GM23338 (cell line): ENCODE data around the gene LRRC27. TPM values are rescaled to one million over a fixed set of nuclear protein-coding genes. Genes with fewer than 3 reads are reported as not detected.

Experiments used
- ATAC-seq: fragments of 200-7000 bp; cut with Tn5 transposase; 3 replicates; pipeline ENCODE4 v1.9.1; 2020
- DNase-seq: peaks from one replicate; pipeline ENCODE4 v3.0.0-alpha.2; 2015; ENCODE audit warnings: low spot score
- H2AFZ ChIP-seq: fragments of 200-600 bp; sonication (generic); 2 replicates; pipeline ENCODE4 v1.8.0; 2016; ENCODE audit warnings: antibody characterized with exemption, mild to moderate bottlenecking, moderate library complexity
- H3F3A ChIP-seq: fragments of 200-600 bp; sonication (generic); replicated peaks from 2 replicates; pipeline ENCODE4 v1.8.0; 2017; ENCODE audit warnings: antibody characterized with exemption, mixed run types, low read depth
- H3K27ac ChIP-seq: fragments of 200-600 bp; sonication (generic); 2 replicates; pipeline ENCODE4 v1.6.1; 2016; ENCODE audit warnings: low read depth
- H3K27me3 ChIP-seq: fragments of 200-600 bp; sonication (generic); 2 replicates; pipeline ENCODE4 v1.8.0; 2016; ENCODE audit warnings: mild to moderate bottlenecking, mixed run types, moderate library complexity; ENCODE audit not compliant: insufficient read depth
- H3K36me3 ChIP-seq: fragments of 200-600 bp; sonication (generic); 2 replicates; pipeline ENCODE4 v1.8.0; 2016; ENCODE audit warnings: mild to moderate bottlenecking; ENCODE audit not compliant: insufficient read depth
- H3K4me1 ChIP-seq: fragments of 200-600 bp; sonication (generic); 2 replicates; pipeline ENCODE4 v1.8.0; 2016; ENCODE audit warnings: mild to moderate bottlenecking, moderate library complexity; ENCODE audit not compliant: insufficient read depth
- H3K4me2 ChIP-seq: fragments of 200-600 bp; sonication (generic); 2 replicates; pipeline ENCODE4 v1.7.1; 2017; ENCODE audit warnings: mixed run types
- H3K4me3 ChIP-seq: fragments of 200-600 bp; sonication (generic); 2 replicates; pipeline ENCODE4 v1.6.1; 2016; ENCODE audit warnings: mixed run types
- H3K79me2 ChIP-seq: fragments of 200-600 bp; sonication (generic); replicated peaks from 2 replicates; pipeline ENCODE4 v1.8.0; 2017; ENCODE audit warnings: mild to moderate bottlenecking; ENCODE audit not compliant: insufficient read depth
- H3K9me2 ChIP-seq: fragments of 200-600 bp; sonication (generic); 2 replicates; pipeline ENCODE4 v1.8.0; 2017; ENCODE audit not compliant: insufficient read depth
- H4K20me1 ChIP-seq: fragments of 200-600 bp; sonication (generic); replicated peaks from 2 replicates; pipeline ENCODE4 v1.8.0; 2017; ENCODE audit warnings: mild to moderate bottlenecking; ENCODE audit not compliant: insufficient read depth
- H3K27ac Mint-ChIP-seq: 2 replicates; pipeline ENCODE4 v1.8.0; 2020; ENCODE audit warnings: inconsistent platforms, mild to moderate bottlenecking, moderate library complexity, mixed read lengths
- H3K27me3 Mint-ChIP-seq: 3 replicates; pipeline ENCODE4 v1.8.0; 2022; ENCODE audit warnings: low read depth, mild to moderate bottlenecking, moderate library complexity, mixed read lengths, inconsistent platforms; ENCODE audit not compliant: insufficient read depth, poor library complexity
- H3K36me3 Mint-ChIP-seq: 3 replicates; pipeline ENCODE4 v1.8.0; 2021; ENCODE audit warnings: low read depth, mild to moderate bottlenecking, inconsistent platforms, moderate library complexity, mixed read lengths
- H3K4me1 Mint-ChIP-seq: 3 replicates; pipeline ENCODE4 v1.8.0; 2020; ENCODE audit warnings: mild to moderate bottlenecking, inconsistent platforms, mixed read lengths
- H3K4me3 Mint-ChIP-seq: 3 replicates; pipeline ENCODE4 v1.8.0; 2021; ENCODE audit warnings: moderate library complexity, mild to moderate bottlenecking, inconsistent platforms, mixed read lengths
- H3K9me3 Mint-ChIP-seq: 3 replicates; pipeline ENCODE4 v1.8.0; 2020; ENCODE audit warnings: moderate library complexity, mild to moderate bottlenecking, inconsistent platforms, mixed read lengths
- CREB1 ChIP-seq: fragments of 250-450 bp; sonication (Bioruptor Pico); IDR thresholded peaks from 2 replicates; pipeline ENCODE4 v1.5.0; 2020; ENCODE audit warnings: low read depth, mild to moderate bottlenecking, moderate library complexity
- EZH2 ChIP-seq: fragments of 200-600 bp; sonication (generic); IDR thresholded peaks from one replicate; pipeline ENCODE4 v1.8.0; 2017; ENCODE audit warnings: antibody characterized with exemption, mild to moderate bottlenecking, low read depth; ENCODE audit not compliant: unreplicated experiment
- EZH2phosphoT487 ChIP-seq: fragments of 200-600 bp; sonication (generic); IDR thresholded peaks from one replicate; pipeline ENCODE4 v1.8.1; 2018; ENCODE audit warnings: antibody characterized with exemption; ENCODE audit not compliant: unreplicated experiment
- JUNB ChIP-seq: IDR thresholded peaks from one replicate; pipeline ENCODE4 v1.6.1; 2016; ENCODE audit warnings: antibody characterized with exemption; ENCODE audit not compliant: unreplicated experiment
- NANOG ChIP-seq: IDR thresholded peaks from 2 replicates; pipeline ENCODE4 v1.6.1; 2016; ENCODE audit warnings: antibody characterized with exemption, borderline replicate concordance
- POLR2AphosphoS5 ChIP-seq: IDR thresholded peaks from 2 replicates; pipeline ENCODE4 v1.6.1; 2016; ENCODE audit warnings: antibody characterized with exemption, low read depth
- STAT1 ChIP-seq: IDR thresholded peaks from one replicate; pipeline ENCODE4 v1.6.1; 2016; ENCODE audit warnings: antibody characterized with exemption; ENCODE audit not compliant: unreplicated experiment
- ZNF114 ChIP-seq: fragments of 250-450 bp; sonication (Bioruptor Pico); IDR thresholded peaks from 2 replicates; pipeline ENCODE4 v1.5.0; 2020; ENCODE audit warnings: mild to moderate bottlenecking, moderate library complexity
- ZNF331 ChIP-seq: fragments of 250-450 bp; sonication (Bioruptor Pico); IDR thresholded peaks from 2 replicates; pipeline ENCODE4 v1.5.0; 2020; ENCODE audit warnings: low read depth, mild to moderate bottlenecking, moderate library complexity
- polyA plus RNA-seq: library from polyadenylated mRNA; unstranded; fragments of >200 nt; fragmentation: Nextera tagmentation; extraction: Ambion mirVana; gene quantifications from 2 replicates; pipeline ENCODE4 v1.2.1, GENCODE V29; 2016
- total RNA-seq: library from RNA; depleted of rRNA; stranded (reverse); fragments of >200 nt; shearing (Covaris generic); gene quantifications from 2 replicates; pipeline ENCODE4 v1.2.3, GENCODE V29; 2014
- TF ChIP-seq, protein P1 (sequence below): IDR thresholded peaks from 2 replicates; pipeline ENCODE4 v1.6.1; 2016; ENCODE audit warnings: antibody characterized with exemption
- TF ChIP-seq, protein P2 (sequence below), 2 experiments: fragments of 200-600 bp in 1 of 2; sonication (generic) in 1 of 2; conservative IDR thresholded peaks; 2 replicates each; pipeline versions ENCODE4 v1.5.1 to v1.6.1; 2016 to 2017; ENCODE audit warnings: antibody characterized with exemption in 2 of 2, low read depth in 2 of 2, mild to moderate bottlenecking in 2 of 2, moderate library complexity in 1 of 2
- TF ChIP-seq, protein P3 (sequence below): IDR thresholded peaks from one replicate; pipeline ENCODE4 v1.6.1; 2018; ENCODE audit warnings: antibody characterized with exemption; ENCODE audit not compliant: unreplicated experiment
- TF ChIP-seq, protein P4 (sequence below): fragments of 250-450 bp; sonication (Bioruptor Pico); IDR thresholded peaks from 2 replicates; pipeline ENCODE4 v1.5.0; 2020; ENCODE audit warnings: mild to moderate bottlenecking, moderate library complexity

Gene LRRC27
- total and polyA plus RNA-seq, 2 experiments from 2014 or later, result 2.9 to 3.5 TPM

DNA sequence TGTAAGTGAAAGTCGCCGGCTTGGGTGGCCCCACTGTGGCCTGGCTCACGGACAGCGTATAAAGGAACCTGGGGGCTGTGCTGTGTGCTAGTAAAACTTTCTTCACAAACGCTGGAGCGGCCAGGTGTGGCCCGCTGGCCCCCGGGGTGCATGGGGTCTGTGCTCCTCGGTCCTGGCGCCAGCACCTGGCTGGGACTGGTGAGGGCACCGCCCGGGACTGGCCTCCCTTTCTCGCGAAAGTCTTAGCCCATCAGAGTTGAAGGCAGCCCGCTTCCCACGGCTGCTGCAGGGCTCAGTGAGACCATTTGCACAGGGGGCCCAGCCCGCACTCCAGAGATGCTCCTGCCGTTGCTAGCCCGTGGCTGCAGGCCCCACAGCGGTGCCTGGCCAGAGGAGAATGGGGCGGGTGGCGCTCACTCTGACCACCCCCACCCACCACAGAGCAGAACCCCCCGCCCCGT lies 70.8 kb downstream of the LRRC27 start:
- H3K9me2 ChIP-seq, result no peaks in the 10 kb centered on the region
- H3K4me2 ChIP-seq, result no peak overlapping the region
- TF ChIP-seq POLR2AphosphoS5 (no peak), STAT1 (no peak), EZH2phosphoT487 (no peak), EZH2 (no peak), ZNF114 (no peak), JUNB (no peak), CREB1 (CRISPR knock-in tag) (no peak), NANOG (no peak), ZNF331 (CRISPR knock-in tag) (no peak)
- TF ChIP-seq, protein P1, sequence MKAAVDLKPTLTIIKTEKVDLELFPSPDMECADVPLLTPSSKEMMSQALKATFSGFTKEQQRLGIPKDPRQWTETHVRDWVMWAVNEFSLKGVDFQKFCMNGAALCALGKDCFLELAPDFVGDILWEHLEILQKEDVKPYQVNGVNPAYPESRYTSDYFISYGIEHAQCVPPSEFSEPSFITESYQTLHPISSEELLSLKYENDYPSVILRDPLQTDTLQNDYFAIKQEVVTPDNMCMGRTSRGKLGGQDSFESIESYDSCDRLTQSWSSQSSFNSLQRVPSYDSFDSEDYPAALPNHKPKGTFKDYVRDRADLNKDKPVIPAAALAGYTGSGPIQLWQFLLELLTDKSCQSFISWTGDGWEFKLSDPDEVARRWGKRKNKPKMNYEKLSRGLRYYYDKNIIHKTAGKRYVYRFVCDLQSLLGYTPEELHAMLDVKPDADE, result no peak
- TF ChIP-seq, protein P2, sequence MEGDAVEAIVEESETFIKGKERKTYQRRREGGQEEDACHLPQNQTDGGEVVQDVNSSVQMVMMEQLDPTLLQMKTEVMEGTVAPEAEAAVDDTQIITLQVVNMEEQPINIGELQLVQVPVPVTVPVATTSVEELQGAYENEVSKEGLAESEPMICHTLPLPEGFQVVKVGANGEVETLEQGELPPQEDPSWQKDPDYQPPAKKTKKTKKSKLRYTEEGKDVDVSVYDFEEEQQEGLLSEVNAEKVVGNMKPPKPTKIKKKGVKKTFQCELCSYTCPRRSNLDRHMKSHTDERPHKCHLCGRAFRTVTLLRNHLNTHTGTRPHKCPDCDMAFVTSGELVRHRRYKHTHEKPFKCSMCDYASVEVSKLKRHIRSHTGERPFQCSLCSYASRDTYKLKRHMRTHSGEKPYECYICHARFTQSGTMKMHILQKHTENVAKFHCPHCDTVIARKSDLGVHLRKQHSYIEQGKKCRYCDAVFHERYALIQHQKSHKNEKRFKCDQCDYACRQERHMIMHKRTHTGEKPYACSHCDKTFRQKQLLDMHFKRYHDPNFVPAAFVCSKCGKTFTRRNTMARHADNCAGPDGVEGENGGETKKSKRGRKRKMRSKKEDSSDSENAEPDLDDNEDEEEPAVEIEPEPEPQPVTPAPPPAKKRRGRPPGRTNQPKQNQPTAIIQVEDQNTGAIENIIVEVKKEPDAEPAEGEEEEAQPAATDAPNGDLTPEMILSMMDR (conservative IDR thresholded peaks at IDR 0.05; ENCODE audit: low read depth in 2 of 2), result no peak
- TF ChIP-seq, protein P3, sequence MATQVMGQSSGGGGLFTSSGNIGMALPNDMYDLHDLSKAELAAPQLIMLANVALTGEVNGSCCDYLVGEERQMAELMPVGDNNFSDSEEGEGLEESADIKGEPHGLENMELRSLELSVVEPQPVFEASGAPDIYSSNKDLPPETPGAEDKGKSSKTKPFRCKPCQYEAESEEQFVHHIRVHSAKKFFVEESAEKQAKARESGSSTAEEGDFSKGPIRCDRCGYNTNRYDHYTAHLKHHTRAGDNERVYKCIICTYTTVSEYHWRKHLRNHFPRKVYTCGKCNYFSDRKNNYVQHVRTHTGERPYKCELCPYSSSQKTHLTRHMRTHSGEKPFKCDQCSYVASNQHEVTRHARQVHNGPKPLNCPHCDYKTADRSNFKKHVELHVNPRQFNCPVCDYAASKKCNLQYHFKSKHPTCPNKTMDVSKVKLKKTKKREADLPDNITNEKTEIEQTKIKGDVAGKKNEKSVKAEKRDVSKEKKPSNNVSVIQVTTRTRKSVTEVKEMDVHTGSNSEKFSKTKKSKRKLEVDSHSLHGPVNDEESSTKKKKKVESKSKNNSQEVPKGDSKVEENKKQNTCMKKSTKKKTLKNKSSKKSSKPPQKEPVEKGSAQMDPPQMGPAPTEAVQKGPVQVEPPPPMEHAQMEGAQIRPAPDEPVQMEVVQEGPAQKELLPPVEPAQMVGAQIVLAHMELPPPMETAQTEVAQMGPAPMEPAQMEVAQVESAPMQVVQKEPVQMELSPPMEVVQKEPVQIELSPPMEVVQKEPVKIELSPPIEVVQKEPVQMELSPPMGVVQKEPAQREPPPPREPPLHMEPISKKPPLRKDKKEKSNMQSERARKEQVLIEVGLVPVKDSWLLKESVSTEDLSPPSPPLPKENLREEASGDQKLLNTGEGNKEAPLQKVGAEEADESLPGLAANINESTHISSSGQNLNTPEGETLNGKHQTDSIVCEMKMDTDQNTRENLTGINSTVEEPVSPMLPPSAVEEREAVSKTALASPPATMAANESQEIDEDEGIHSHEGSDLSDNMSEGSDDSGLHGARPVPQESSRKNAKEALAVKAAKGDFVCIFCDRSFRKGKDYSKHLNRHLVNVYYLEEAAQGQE, result no peak
- TF ChIP-seq, protein P4, sequence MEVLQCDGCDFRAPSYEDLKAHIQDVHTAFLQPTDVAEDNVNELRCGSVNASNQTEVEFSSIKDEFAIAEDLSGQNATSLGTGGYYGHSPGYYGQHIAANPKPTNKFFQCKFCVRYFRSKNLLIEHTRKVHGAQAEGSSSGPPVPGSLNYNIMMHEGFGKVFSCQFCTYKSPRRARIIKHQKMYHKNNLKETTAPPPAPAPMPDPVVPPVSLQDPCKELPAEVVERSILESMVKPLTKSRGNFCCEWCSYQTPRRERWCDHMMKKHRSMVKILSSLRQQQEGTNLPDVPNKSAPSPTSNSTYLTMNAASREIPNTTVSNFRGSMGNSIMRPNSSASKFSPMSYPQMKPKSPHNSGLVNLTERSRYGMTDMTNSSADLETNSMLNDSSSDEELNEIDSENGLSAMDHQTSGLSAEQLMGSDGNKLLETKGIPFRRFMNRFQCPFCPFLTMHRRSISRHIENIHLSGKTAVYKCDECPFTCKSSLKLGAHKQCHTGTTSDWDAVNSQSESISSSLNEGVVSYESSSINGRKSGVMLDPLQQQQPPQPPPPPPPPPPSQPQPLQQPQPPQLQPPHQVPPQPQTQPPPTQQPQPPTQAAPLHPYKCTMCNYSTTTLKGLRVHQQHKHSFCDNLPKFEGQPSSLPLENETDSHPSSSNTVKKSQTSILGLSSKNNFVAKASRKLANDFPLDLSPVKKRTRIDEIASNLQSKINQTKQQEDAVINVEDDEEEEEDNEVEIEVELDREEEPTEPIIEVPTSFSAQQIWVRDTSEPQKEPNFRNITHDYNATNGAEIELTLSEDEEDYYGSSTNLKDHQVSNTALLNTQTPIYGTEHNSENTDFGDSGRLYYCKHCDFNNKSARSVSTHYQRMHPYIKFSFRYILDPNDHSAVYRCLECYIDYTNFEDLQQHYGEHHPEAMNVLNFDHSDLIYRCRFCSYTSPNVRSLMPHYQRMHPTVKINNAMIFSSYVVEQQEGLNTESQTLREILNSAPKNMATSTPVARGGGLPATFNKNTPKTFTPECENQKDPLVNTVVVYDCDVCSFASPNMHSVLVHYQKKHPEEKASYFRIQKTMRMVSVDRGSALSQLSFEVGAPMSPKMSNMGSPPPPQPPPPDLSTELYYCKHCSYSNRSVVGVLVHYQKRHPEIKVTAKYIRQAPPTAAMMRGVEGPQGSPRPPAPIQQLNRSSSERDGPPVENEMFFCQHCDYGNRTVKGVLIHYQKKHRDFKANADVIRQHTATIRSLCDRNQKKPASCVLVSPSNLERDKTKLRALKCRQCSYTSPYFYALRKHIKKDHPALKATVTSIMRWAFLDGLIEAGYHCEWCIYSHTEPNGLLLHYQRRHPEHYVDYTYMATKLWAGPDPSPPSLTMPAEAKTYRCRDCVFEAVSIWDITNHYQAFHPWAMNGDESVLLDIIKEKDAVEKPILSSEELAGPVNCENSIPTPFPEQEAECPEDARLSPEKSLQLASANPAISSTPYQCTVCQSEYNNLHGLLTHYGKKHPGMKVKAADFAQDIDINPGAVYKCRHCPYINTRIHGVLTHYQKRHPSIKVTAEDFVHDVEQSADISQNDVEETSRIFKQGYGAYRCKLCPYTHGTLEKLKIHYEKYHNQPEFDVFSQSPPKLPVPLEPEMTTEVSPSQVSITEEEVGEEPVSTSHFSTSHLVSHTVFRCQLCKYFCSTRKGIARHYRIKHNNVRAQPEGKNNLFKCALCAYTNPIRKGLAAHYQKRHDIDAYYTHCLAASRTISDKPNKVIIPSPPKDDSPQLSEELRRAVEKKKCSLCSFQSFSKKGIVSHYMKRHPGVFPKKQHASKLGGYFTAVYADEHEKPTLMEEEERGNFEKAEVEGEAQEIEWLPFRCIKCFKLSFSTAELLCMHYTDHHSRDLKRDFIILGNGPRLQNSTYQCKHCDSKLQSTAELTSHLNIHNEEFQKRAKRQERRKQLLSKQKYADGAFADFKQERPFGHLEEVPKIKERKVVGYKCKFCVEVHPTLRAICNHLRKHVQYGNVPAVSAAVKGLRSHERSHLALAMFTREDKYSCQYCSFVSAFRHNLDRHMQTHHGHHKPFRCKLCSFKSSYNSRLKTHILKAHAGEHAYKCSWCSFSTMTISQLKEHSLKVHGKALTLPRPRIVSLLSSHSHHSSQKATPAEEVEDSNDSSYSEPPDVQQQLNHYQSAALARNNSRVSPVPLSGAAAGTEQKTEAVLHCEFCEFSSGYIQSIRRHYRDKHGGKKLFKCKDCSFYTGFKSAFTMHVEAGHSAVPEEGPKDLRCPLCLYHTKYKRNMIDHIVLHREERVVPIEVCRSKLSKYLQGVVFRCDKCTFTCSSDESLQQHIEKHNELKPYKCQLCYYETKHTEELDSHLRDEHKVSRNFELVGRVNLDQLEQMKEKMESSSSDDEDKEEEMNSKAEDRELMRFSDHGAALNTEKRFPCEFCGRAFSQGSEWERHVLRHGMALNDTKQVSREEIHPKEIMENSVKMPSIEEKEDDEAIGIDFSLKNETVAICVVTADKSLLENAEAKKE (CRISPR knock-in tag), result no peak
- H3K4me1 ChIP-seq, result peaks cover 12% of the 10 kb centered on the region; the same call in 1 of the 2 replicates
- 0 out of 2 replicates have a peak, but pooled peaks cover 6% of the 10 kb centered on the region for H3F3A ChIP-seq
- peaks cover 8% of the 10 kb centered on the region for H3K27me3 Mint-ChIP-seq
- no peak overlapping the region for H3K27ac Mint-ChIP-seq
- DNase-seq, result no peak
- no peak overlapping the region for H3K4me3 Mint-ChIP-seq
- no peak overlapping the region for H2AFZ ChIP-seq
- H3K4me1 Mint-ChIP-seq, result peaks cover 29% of the 10 kb centered on the region
- H3K27ac ChIP-seq, result no peak overlapping the region
- H3K36me3 ChIP-seq, result no peaks in the 10 kb centered on the region
- no peak for ATAC-seq
- H4K20me1 ChIP-seq, result no peaks in the 10 kb centered on the region
- H3K27me3 ChIP-seq, result peaks cover 3% of the 10 kb centered on the region; the same call in 1 of the 2 replicates
- H3K36me3 Mint-ChIP-seq, result peaks cover 11% of the 10 kb centered on the region
- no peak overlapping the region for H3K4me3 ChIP-seq
- H3K9me3 Mint-ChIP-seq, result peaks cover 2% of the 10 kb centered on the region; the same call in 1 of the 3 replicates
- H3K79me2 ChIP-seq, result no peaks in the 10 kb centered on the region
